Measurements from ENCODE around the gene PLEKHA5.
A peak's percentile ranks its signal among the peaks of the same experiment; 100 is the strongest.
"Not testable (repeated sequence)": the region's sequence is repeated elsewhere in the genome, so short reads cannot be mapped to it uniquely, and the experiment has no call there.

PLEKHA5 gene

DNA sequence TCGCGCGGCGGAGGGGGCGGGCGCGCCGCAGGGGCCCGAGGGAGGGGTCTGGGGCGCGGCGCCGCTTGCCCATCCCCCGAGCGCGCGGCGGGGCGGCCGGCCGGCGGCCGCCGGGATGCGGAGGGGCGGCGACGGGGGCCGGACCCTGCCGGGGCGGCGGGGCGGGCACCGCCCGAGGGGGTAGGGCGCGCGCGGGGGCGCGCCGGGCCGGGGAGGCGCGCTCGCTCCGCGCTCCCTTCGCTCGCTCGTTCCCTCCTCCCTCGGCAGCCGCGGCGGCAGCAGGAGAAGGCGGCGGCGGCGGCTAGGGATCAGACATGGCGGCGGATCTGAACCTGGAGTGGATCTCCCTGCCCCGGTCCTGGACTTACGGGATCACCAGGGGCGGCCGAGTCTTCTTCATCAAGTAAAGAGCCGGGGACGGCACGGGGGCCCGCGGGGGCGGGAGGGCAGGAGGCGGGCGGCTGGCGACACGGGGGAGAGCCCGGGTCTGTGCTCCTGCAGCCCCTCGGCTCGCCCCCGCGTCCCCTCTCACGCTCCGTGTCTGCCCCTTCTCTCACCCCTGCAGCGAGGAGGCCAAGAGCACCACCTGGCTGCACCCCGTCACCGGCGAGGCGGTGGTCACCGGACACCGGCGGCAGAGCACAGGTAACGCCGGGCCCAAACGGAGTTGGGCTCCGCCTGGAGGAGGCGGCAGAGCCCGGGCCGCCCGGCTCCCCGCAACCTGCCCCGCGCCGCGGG lies at the start of gene PLEKHA5:
Gene PLEKHA5 (plus strand): TSS at position 248 of the 738 bp plus-strand sequence. CDS start 67 bp downstream, at position 315.
- DNase-seq (ENCODE audit: low read depth, low spot score) = no peak
- POLR2A ChIA-PET = no interaction called here
- CTCF ChIA-PET = no interaction called here
- TF ChIP-seq, protein P1, sequence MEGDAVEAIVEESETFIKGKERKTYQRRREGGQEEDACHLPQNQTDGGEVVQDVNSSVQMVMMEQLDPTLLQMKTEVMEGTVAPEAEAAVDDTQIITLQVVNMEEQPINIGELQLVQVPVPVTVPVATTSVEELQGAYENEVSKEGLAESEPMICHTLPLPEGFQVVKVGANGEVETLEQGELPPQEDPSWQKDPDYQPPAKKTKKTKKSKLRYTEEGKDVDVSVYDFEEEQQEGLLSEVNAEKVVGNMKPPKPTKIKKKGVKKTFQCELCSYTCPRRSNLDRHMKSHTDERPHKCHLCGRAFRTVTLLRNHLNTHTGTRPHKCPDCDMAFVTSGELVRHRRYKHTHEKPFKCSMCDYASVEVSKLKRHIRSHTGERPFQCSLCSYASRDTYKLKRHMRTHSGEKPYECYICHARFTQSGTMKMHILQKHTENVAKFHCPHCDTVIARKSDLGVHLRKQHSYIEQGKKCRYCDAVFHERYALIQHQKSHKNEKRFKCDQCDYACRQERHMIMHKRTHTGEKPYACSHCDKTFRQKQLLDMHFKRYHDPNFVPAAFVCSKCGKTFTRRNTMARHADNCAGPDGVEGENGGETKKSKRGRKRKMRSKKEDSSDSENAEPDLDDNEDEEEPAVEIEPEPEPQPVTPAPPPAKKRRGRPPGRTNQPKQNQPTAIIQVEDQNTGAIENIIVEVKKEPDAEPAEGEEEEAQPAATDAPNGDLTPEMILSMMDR (IDR thresholded peaks at IDR 0.05; ENCODE audit: insufficient read depth, low read length, missing control alignments) = peak; percentile 15
- peak within 1 kb of the TSS; percentile 96 for H3K4me3 ChIP-seq (ENCODE audit: low read depth, low read length)

- no peak overlapping the region for H3K4me3 ChIP-seq (ENCODE audit: low read depth, low read length)
- TF ChIP-seq, protein P1 (IDR thresholded peaks at IDR 0.05; ENCODE audit: insufficient read depth, low read length, missing control alignments) = no peak
- ChIA-PET CTCF (no interaction called here), POLR2A (no interaction called here)
- no peak for DNase-seq (ENCODE audit: low read depth, low spot score)
Measured at GRCh38 chr12:19080918-19081317, 48.6 kb upstream of the PLEKHA5 start.

- no peak overlapping the region for H3K4me3 ChIP-seq (ENCODE audit: low read depth, low read length)
- ChIA-PET POLR2A (no interaction called here), CTCF (no interaction called here)
- TF ChIP-seq, protein P1 (IDR thresholded peaks at IDR 0.05; ENCODE audit: insufficient read depth, low read length, missing control alignments) = no peak
- no peak for DNase-seq (ENCODE audit: low read depth, low spot score)
Measured at GRCh38 chr12:19082365-19082911, 47.1 kb upstream of the PLEKHA5 start.

DNA sequence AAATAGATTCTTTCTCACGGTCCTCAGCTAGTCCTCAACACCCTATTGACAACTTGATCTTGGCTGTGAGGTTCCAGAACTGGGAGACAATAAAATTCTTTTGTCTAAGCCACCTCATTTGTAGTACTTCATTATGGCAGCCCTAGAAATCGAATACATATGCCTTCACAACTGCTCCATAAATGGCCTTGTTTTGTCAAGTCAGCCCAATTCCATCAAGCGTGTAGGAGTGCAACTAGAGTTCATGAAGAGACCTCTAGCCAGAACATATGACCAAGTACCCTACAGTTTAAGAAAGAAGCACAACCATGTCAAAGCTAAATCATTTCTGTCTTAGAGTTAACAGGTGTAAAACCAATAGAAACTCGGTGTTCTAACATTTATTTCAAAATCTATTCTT lies 45.0 kb upstream of the PLEKHA5 start:
- DNase-seq (ENCODE audit: low read depth, low spot score) = no peak
- ChIA-PET POLR2A (no interaction called here), CTCF (no interaction called here)
- H3K4me3 ChIP-seq (ENCODE audit: low read depth, low read length) = no peak overlapping the region
- TF ChIP-seq, protein P1 (IDR thresholded peaks at IDR 0.05; ENCODE audit: insufficient read depth, low read length, missing control alignments) = no peak

DNA sequence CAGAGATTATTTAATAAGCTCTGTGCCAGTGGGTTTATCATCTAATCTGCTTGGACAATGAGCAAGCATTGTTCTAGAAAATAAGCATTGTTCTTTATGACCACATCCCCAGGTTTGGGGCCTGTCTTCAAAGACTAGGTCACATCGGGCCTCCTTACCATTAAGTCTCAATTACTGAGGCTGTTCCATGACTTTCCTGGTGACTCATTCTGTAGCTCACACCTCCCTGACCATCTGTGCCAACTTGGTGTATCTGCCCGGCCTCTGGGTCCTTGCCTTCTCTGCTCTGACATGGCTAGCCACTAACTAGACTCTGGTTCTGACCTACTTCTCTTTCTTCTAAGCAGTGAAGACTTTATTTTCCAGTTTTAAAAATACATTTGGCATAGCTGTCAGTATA lies 44.4 kb upstream of the PLEKHA5 start:
- TF ChIP-seq, protein P1 (IDR thresholded peaks at IDR 0.05; ENCODE audit: insufficient read depth, low read length, missing control alignments) = no peak
- CTCF ChIA-PET = interaction anchor here (1.0 kb wide), 1 partner anchor 42 kb away, joined by 3 read pairs; no protein-coding TSS in a partner anchor
- DNase-seq (ENCODE audit: low read depth, low spot score) = no peak
- POLR2A ChIA-PET = no interaction called here
- no peak overlapping the region for H3K4me3 ChIP-seq (ENCODE audit: low read depth, low read length)

DNA sequence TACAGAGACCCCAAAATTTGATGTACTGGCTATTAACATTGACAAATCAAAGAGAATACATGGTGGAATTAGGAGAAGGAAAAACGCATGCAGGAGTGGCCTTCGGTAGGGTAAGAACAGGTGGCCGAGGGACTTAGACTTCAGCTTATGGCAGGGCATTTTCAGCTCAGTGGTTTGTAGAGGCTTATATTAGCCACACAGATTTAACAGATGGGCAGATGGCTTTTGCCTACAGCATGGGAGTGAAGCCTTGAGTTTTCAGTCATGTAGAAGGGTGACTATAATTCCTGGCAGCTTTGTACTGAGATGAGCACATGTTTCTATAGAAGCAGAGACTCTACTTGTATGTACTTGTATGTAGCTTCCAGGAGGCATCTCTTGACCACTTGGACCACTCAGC lies 40.9 kb upstream of the PLEKHA5 start:
- no peak for DNase-seq (ENCODE audit: low read depth, low spot score)
- CTCF ChIA-PET = no interaction called here
- H3K4me3 ChIP-seq (ENCODE audit: low read depth, low read length) = no peak overlapping the region
- POLR2A ChIA-PET = no interaction called here
- TF ChIP-seq, protein P1 (IDR thresholded peaks at IDR 0.05; ENCODE audit: insufficient read depth, low read length, missing control alignments) = no peak

DNA sequence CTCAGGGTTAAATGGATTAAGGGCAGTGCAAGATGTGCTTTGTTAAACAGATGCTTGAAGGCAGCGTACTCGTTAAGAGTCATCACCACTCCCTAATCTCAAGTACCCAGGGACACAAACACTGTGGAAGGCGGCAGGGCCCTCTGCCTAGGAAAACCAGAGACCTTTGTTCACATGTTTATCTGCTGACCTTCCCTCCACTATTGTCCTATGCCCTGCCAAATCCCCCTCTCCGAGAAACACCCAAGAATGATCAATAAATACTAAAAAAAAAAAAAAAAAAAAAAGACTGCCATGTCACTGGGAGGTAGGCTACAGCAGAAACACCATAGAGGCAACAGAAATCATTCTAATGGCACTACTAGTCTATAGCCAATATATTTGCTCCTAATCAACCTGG lies 37.1 kb upstream of the PLEKHA5 start:
- H3K4me3 ChIP-seq (ENCODE audit: low read depth, low read length); CTCF ChIA-PET; DNase-seq (ENCODE audit: low read depth, low spot score); POLR2A ChIA-PET: not testable (repeated sequence)
